WERI-Rb-1 (cell line): ENCODE data around the gene TTLL8.
A peak's percentile ranks its signal among the peaks of the same experiment; 100 is the strongest.

Experiments used
- DNase-seq: peaks from one replicate; pipeline ENCODE4 v3.0.0-alpha.2; 2020
- H3K27ac ChIP-seq: fragments of 250-450 bp; sonication (Bioruptor Pico); 2 replicates; pipeline ENCODE4 v1.5.1; 2020; ENCODE audit warnings: mild to moderate bottlenecking, moderate library complexity
- H3K27me3 ChIP-seq: fragments of 250-450 bp; sonication (Bioruptor Pico); 2 replicates; pipeline ENCODE4 v1.5.1; 2021; ENCODE audit warnings: mild to moderate bottlenecking, low read depth, moderate library complexity; ENCODE audit not compliant: insufficient read depth, severe bottlenecking
- H3K36me3 ChIP-seq: fragments of 250-450 bp; sonication (Bioruptor Pico); 2 replicates; pipeline ENCODE4 v1.5.1; 2020; ENCODE audit warnings: mild to moderate bottlenecking, moderate library complexity
- H3K4me3 ChIP-seq: 2 replicates; pipeline ENCODE4 v1.5.1; 2011; ENCODE audit warnings: low read depth, mild to moderate bottlenecking, control low read depth, low read length
- H3K9me3 ChIP-seq: fragments of 250-450 bp; sonication (Bioruptor Pico); 2 replicates; pipeline ENCODE4 v1.5.1; 2021; ENCODE audit warnings: mild to moderate bottlenecking, moderate library complexity; ENCODE audit not compliant: severe bottlenecking
- CTCF ChIP-seq: IDR thresholded peaks from 2 replicates; pipeline ENCODE4 v1.5.1; 2011; ENCODE audit warnings: low read depth, mild to moderate bottlenecking, control low read depth, inconsistent platforms, low read length

The TTLL8 gene

GRCh38 chr22:49968831-49969661 is 89.1 kb downstream of the TTLL8 start:
- no peaks in the 10 kb centered on the region for H3K9me3 ChIP-seq
- H3K4me3 ChIP-seq = no peak overlapping the region
- no peak overlapping the region for H3K27ac ChIP-seq
- no peaks in the 10 kb centered on the region for H3K27me3 ChIP-seq
- DNase-seq = peak; percentile 9
- H3K36me3 ChIP-seq = peaks cover 8% of the 10 kb centered on the region
- TF ChIP-seq CTCF = no peak
